Stimulated activated naive CD8-positive, alpha-beta T cell treated with anti-CD3 and anti-CD28 coated beads, Interleukin-15, Interleukin-2, amounts not matched to agents 100 ng/mL and 50 ng/mL, for 24 hours (primary cell): ENCODE results near the gene NFKB2.

Source experiments
- H3K27ac Mint-ChIP-seq: one replicate; pipeline ENCODE4 v1.8.0; 2021; ENCODE audit warnings: mild to moderate bottlenecking, mixed read lengths
- H3K27me3 Mint-ChIP-seq: one replicate; pipeline ENCODE4 v1.8.0; 2021; ENCODE audit warnings: mixed read lengths
- H3K36me3 Mint-ChIP-seq: one replicate; pipeline ENCODE4 v1.8.0; 2021; ENCODE audit warnings: low read depth, mixed read lengths
- H3K4me1 Mint-ChIP-seq: one replicate; pipeline ENCODE4 v1.8.0; 2021; ENCODE audit warnings: low read depth, mixed read lengths
- H3K4me3 Mint-ChIP-seq: one replicate; pipeline ENCODE4 v1.8.0; 2021; ENCODE audit warnings: mild to moderate bottlenecking, mixed read lengths
- H3K9me3 Mint-ChIP-seq: one replicate; pipeline ENCODE4 v1.8.0; 2021; ENCODE audit warnings: mixed read lengths

The NFKB2 gene

DNA sequence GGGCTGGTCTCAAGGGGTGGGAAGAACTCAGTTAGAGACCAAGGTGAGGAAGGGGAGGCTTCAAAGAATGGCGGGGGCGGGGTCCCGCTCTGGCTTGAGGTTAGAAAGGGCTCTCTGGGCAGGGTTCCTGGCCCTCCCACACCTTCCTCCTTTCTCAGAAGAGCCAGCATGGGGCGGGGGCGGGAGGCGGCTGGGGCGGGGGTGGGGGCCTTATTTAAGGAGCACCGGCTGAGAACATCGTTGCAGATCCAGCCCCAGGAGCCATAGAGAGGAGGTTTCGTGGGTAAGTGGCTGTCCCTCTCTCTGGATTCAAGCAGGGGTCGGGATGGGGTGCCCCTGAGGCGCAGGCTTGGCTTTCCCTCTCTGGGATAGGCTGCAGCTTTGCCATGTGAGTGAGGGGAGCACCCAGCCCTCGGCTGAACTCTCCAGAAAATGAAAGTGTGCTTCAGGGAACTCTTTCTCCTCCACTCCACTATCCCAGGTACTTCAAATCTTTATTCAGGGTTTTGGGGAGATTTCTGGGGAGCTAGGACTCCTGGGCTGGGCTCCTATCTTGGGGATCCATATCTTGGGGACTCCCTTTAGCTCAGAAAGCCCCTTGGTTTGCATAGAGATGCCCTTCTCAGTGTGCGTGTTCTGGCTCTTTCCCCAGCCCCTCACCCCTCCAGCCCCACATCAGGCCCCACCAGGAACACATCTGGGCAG, 40.2 kb downstream of the NFKB2 start:
- H3K27ac Mint-ChIP-seq = peak overlapping the region; percentile 83
- no peaks in the 10 kb centered on the region for H3K27me3 Mint-ChIP-seq
- H3K4me3 Mint-ChIP-seq = peak overlapping the region; percentile 86
- peaks cover 60% of the 10 kb centered on the region for H3K4me1 Mint-ChIP-seq
- H3K9me3 Mint-ChIP-seq = no peaks in the 10 kb centered on the region
- H3K36me3 Mint-ChIP-seq = peaks cover 20% of the 10 kb centered on the region

DNA sequence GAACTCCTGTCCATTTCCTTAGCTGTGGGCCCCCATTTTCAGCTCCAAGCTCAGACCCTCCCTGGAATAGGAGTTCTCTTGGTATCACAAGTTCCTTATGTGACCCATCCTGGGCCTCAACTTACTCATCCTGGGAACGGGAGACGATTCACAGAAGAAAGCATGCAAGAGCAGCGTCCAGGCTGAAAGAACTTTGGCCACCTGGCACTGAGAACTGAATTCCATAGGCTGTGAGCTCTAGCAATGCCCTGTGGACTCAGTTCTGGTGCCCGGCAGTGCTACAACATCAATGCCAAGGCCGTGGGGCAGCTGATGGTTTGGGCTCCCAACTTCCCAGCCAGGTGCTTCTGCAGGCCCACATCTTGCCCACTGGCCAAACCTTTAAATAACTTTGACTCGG, 40.8 kb downstream of the NFKB2 start:
- H3K27ac Mint-ChIP-seq = peak overlapping the region; percentile 83
- peaks cover 20% of the 10 kb centered on the region for H3K36me3 Mint-ChIP-seq
- H3K27me3 Mint-ChIP-seq = no peaks in the 10 kb centered on the region
- H3K4me1 Mint-ChIP-seq = peaks cover 61% of the 10 kb centered on the region
- no peaks in the 10 kb centered on the region for H3K9me3 Mint-ChIP-seq
- peak overlapping the region; percentile 86 for H3K4me3 Mint-ChIP-seq

DNA sequence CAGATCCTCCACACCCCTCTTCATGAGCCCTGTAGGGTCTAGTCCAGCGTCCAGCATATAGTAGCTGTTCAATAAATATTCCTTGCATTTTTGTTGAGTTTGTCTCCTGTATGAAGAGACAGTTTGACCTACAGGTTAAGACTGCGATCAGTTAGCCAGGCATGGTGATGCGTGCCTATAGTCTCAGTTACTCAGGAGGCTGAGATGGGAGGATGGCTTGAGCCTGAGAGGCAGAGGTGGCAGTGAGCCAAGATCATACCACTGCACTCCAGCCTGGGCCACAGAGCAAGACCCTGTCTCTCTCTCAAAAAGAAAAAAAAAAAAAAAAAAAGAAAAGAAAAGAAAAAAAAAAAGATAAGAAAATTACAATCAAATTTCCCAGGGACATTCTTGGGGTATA, 42.0 kb downstream of the NFKB2 start:
- Mint-ChIP-seq H3K9me3 (no peaks in the 10 kb centered on the region), H3K4me1 (peaks cover 53% of the 10 kb centered on the region), H3K4me3 (peak overlapping the region; percentile 86), H3K36me3 (peaks cover 15% of the 10 kb centered on the region), H3K27ac (peak overlapping the region; percentile 23), H3K27me3 (no peaks in the 10 kb centered on the region)

DNA sequence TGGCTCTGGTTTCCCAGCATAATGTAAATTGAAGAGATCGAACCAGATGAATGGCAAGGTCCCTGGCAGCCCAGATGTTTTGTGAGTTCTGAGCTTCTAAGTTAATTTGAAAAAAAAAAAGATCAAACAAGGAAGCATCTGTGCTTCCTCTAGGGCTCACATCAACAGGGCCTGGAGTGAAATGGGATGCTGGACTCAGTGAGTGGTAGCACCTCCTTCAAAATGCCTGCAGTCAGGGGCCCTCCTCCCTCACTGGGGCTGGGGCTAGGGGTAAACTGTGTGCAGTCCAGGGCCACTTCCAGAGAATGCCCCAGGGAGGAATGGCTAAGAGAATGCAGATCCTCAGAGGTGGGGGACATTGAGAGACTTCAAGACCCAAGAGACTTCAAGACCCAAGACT, 42.9 kb downstream of the NFKB2 start:
- Mint-ChIP-seq H3K4me1 (peaks cover 49% of the 10 kb centered on the region), H3K27me3 (no peaks in the 10 kb centered on the region), H3K9me3 (no peaks in the 10 kb centered on the region), H3K36me3 (peaks cover 15% of the 10 kb centered on the region), H3K4me3 (peak overlapping the region; percentile 86), H3K27ac (no peak overlapping the region)

DNA sequence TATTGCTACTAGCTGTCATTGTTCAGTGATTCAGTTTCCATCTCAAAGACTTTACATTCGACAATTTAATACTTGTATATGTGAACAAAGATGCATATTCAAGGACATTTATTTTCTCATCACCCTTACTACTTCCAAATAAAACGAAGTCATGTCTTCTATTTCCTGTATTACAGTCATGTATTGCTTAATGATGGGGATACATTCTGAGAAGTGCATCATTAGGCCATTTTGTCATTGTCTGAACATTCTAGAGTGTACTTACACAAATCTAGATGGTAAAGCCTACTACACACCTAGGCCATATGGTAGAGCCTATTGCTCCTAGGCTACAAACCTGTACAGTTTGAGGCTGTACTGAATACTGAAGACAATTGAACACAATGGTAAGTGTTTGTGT, 49.3 kb downstream of the NFKB2 start:
- Mint-ChIP-seq H3K27me3 (no peaks in the 10 kb centered on the region), H3K27ac (no peak overlapping the region), H3K4me1 (peaks cover 14% of the 10 kb centered on the region), H3K4me3 (no peak overlapping the region), H3K9me3 (no peaks in the 10 kb centered on the region), H3K36me3 (no peaks in the 10 kb centered on the region)

DNA sequence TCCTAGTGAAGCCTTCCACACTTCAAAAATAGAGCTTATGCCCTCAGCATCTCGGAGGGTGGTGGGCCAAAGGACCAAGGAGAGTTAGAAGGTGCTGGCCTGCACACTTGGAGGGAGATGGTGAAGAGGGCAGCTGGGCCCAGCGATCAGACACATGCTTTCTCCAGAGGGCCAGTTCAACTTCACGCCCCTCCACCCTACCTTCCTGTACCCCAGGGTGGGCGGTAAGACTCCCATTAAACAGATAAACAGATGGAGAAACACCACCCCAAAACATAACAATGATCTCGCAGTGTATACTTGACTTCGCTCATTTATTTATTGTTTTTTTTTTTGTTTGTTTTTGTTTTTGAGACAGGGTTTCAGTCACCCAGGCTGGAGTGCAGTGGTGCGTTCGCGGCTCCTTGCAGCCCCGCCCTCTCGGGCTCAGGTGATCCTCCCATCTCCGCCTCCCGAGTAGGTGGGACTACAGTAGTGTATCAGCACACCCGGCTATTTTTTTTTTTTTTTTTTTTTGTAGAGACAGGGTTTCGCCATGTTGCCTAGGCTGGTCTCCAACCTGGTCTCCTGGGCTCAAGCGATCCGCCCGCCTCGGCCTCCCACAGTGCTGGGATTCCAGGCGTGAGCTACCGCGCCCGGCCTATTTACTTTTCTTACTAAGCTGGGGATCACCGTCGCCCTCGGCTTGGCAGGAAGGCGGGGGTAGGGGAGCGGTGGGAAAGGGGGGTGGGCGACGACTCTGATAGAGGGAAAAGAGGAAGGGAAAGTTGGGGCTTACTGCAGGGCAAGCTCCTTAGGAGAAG, 54.0 kb downstream of the NFKB2 start:
- Mint-ChIP-seq H3K4me3 (peak overlapping the region; percentile 91), H3K27me3 (no peaks in the 10 kb centered on the region), H3K27ac (peak overlapping the region; percentile 96), H3K36me3 (peaks cover 18% of the 10 kb centered on the region), H3K4me1 (peaks cover 40% of the 10 kb centered on the region), H3K9me3 (no peaks in the 10 kb centered on the region)

DNA sequence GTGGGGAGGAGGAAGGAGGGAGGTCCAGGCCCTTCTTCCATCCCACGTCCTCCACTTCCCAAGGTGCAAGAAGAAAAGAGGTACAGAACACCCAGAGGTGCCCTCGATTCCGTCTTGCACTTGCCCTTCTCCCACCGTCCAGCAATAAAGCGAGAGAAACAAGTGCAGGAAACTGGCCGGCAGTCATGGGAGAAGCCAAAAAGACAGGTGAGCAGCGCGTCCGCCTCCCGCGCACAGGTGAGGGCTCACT, 54.5 kb downstream of the NFKB2 start:
- H3K4me1 Mint-ChIP-seq = peaks cover 43% of the 10 kb centered on the region
- no peaks in the 10 kb centered on the region for H3K27me3 Mint-ChIP-seq
- peak overlapping the region; percentile 91 for H3K4me3 Mint-ChIP-seq
- H3K27ac Mint-ChIP-seq = peak overlapping the region; percentile 96
- H3K9me3 Mint-ChIP-seq = no peaks in the 10 kb centered on the region
- H3K36me3 Mint-ChIP-seq = peaks cover 18% of the 10 kb centered on the region

DNA sequence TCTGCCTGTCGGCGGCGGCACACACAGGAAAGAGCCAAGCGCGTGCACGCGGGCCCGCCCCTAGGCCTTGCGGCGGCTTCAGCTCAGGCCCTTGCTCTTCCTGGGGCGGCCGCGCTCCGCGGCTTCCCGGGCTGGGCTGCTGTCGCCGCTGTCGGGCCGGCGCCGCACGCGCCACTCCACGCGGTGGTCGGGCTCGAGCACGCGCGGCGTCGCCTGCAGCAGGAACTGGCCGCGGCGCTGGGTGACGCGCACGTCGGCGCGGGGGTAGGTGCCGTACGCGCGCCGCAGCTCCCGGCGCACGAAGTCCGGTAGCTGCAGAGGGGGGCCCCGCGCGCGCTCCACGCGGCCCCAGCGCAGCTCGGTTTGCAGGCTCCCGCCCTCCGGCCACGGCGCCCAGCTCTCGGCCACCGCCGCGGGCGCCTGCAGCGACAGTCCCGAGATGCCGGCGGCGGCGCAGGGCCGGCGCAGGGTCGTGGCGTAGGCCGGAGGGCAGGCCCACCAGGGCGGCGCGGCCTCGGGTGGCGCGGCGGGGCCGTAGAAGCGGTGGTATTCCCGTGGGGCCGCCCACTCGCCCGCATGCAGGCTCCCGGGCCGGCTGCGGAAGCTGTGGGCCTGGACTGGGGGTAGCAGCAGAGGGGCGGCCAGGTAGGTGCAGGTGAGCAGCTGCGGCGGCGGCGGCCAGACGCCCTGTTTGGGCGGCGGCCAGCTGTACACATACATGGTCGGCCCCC, 55.0 kb downstream of the NFKB2 start:
- Mint-ChIP-seq H3K4me3 (peak overlapping the region; percentile 92), H3K27me3 (no peaks in the 10 kb centered on the region), H3K27ac (peak overlapping the region; percentile 96), H3K4me1 (peaks cover 46% of the 10 kb centered on the region), H3K9me3 (no peaks in the 10 kb centered on the region), H3K36me3 (peaks cover 23% of the 10 kb centered on the region)

DNA sequence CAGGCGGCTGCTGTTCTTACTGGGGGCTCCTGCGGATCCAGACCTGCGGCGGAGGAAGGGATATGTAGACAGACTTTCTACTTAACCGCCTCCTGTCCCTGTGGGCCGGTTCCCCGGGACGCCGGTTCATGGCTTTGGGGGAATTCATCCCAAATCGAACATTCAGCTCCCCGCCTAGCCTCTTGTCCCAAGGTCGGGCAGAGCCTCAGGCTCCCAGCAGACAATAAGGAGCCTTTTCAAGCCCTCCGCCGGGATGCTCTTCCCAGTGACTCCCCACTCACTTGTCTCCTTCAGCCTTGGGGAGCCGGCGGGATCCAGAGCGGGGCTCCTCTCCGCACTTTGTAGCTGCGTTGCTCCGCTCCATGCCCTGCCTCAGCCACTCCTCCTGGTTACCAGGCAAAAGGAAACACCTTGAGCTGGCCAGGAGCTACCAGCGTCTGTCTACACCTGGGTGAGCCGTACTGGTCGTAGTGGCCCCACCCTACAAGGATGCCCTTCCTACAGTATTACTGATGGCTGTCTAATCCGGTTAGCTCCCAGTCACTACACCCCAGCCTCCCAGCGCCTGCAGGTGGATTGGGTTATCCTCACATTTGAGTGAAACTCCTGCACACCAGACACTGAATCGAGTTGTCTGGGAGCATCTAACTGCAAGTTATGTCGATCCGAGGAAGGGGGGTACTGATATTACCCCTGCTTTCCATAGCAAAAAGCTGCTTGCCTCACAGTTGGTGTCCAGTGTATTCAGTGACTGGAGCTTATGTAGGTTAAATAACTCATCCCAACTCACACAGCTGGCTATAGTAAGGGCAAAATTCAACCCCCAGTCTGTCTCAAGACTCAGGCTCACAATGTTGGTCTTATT, 55.8 kb downstream of the NFKB2 start, which contains the start of gene C10orf95:
Gene C10orf95 (minus strand): TSS at position 439 of the 865 bp plus-strand sequence. CDS start 450 bp downstream, outside the sequence.
- Mint-ChIP-seq H3K4me3 (peak within 1 kb of the TSS; percentile 92), H3K36me3 (peaks cover 30% of the 10 kb centered on the region), H3K27me3 (no peaks in the 10 kb centered on the region), H3K9me3 (no peaks in the 10 kb centered on the region), H3K4me1 (peaks cover 46% of the 10 kb centered on the region), H3K27ac (peak within 1 kb of the TSS; percentile 92)
